HEK293 (cell line): ENCODE results near the gene ABT1.
A peak's percentile ranks its signal among the peaks of the same experiment; 100 is the strongest.

Experiments used
- HOXD13 ChIP-seq: sonication (generic); formaldehyde crosslinking; IDR thresholded peaks from 2 replicates; pipeline ENCODE4 v1.8.0; 2022; ENCODE audit warnings: missing genetic modification reagents, borderline replicate concordance
- OSR2 ChIP-seq: fragments of 450-650 bp; formaldehyde crosslinking; IDR thresholded peaks from 2 replicates; pipeline ENCODE4 v1.5.1; 2016; ENCODE audit warnings: missing biosample characterization, missing genetic modification characterization
- YY1 ChIP-seq: fragments of 450-650 bp; formaldehyde crosslinking; IDR thresholded peaks from 2 replicates; pipeline ENCODE4 v1.5.1; 2018; ENCODE audit warnings: missing biosample characterization, missing genetic modification characterization
- ZBTB10 ChIP-seq: fragments of 450-650 bp; formaldehyde crosslinking; IDR thresholded peaks from 2 replicates; pipeline ENCODE4 v1.5.1; 2016; ENCODE audit warnings: missing biosample characterization, missing genetic modification characterization
- ZBTB11 ChIP-seq: fragments of 450-650 bp; formaldehyde crosslinking; conservative IDR thresholded peaks from 2 replicates; pipeline ENCODE4 v1.5.1; 2016; ENCODE audit warnings: low read depth, missing biosample characterization, missing genetic modification characterization
- ZBTB44 ChIP-seq: fragments of 450-650 bp; IDR thresholded peaks from 2 replicates; pipeline ENCODE4 v1.5.1; 2018; ENCODE audit warnings: missing biosample characterization, mild to moderate bottlenecking, missing genetic modification characterization
- ZBTB6 ChIP-seq: fragments of 450-650 bp; formaldehyde crosslinking; IDR thresholded peaks from 2 replicates; pipeline ENCODE4 v1.5.1; 2017; ENCODE audit warnings: missing biosample characterization, missing genetic modification characterization
- ZBTB7A ChIP-seq: fragments of 450-650 bp; formaldehyde crosslinking; IDR thresholded peaks from 2 replicates; pipeline ENCODE4 v1.5.1; 2016; ENCODE audit warnings: low read depth, missing biosample characterization, missing genetic modification characterization
- ZEB2 ChIP-seq: fragments of 450-650 bp; formaldehyde crosslinking; IDR thresholded peaks from 2 replicates; pipeline ENCODE4 v1.5.1; 2016; ENCODE audit warnings: missing biosample characterization, missing genetic modification characterization
- ZFP3 ChIP-seq: fragments of 450-650 bp; formaldehyde crosslinking; IDR thresholded peaks from 2 replicates; pipeline ENCODE4 v1.5.1; 2016; ENCODE audit warnings: low read depth, missing biosample characterization, missing genetic modification characterization
- ZFP37 ChIP-seq: fragments of 450-650 bp; formaldehyde crosslinking; IDR thresholded peaks from 2 replicates; pipeline ENCODE4 v1.5.1; 2016; ENCODE audit warnings: missing biosample characterization, missing genetic modification characterization
- ZNF112 ChIP-seq: fragments of 450-650 bp; formaldehyde crosslinking; IDR thresholded peaks from 2 replicates; pipeline ENCODE4 v1.5.0; 2017; ENCODE audit warnings: missing biosample characterization, missing genetic modification characterization
- ZNF239 ChIP-seq: fragments of 450-650 bp; formaldehyde crosslinking; IDR thresholded peaks from 2 replicates; pipeline ENCODE4 v1.5.1; 2016; ENCODE audit warnings: missing biosample characterization, missing genetic modification characterization
- ZNF324 ChIP-seq: fragments of 450-650 bp; formaldehyde crosslinking; IDR thresholded peaks from 2 replicates; pipeline ENCODE4 v1.5.1; 2016; ENCODE audit warnings: missing biosample characterization, missing genetic modification characterization
- ZNF341 ChIP-seq: fragments of 450-650 bp; formaldehyde crosslinking; IDR thresholded peaks from 2 replicates; pipeline ENCODE4; 2016; ENCODE audit warnings: low read depth, missing biosample characterization, missing genetic modification characterization
- ZNF394 ChIP-seq: fragments of 450-650 bp; formaldehyde crosslinking; IDR thresholded peaks from 2 replicates; pipeline ENCODE4 v1.5.1; 2016; ENCODE audit warnings: missing biosample characterization, missing genetic modification characterization, mild to moderate bottlenecking, moderate library complexity, borderline replicate concordance
- ZNF48 ChIP-seq: fragments of 450-650 bp; formaldehyde crosslinking; IDR thresholded peaks from 2 replicates; pipeline ENCODE4 v1.5.1; 2016; ENCODE audit warnings: missing biosample characterization, missing genetic modification characterization
- ZNF501 ChIP-seq: fragments of 450-650 bp; formaldehyde crosslinking; IDR thresholded peaks from 2 replicates; pipeline ENCODE4 v1.5.1; 2016; ENCODE audit warnings: missing biosample characterization, missing genetic modification characterization
- ZNF580 ChIP-seq: fragments of 450-650 bp; formaldehyde crosslinking; IDR thresholded peaks from 2 replicates; pipeline ENCODE4 v1.5.1; 2016; ENCODE audit warnings: missing biosample characterization, missing genetic modification characterization
- ZNF596 ChIP-seq: fragments of 450-650 bp; IDR thresholded peaks from 2 replicates; pipeline ENCODE4 v1.5.0; 2018; ENCODE audit warnings: missing biosample characterization, mild to moderate bottlenecking, missing genetic modification characterization, moderate library complexity
- ZNF600 ChIP-seq: fragments of 450-650 bp; formaldehyde crosslinking; IDR thresholded peaks from 2 replicates; pipeline ENCODE4 v1.5.1; 2016; ENCODE audit warnings: missing biosample characterization, missing genetic modification characterization
- ZNF629 ChIP-seq: fragments of 450-650 bp; formaldehyde crosslinking; IDR thresholded peaks from 2 replicates; pipeline ENCODE4 v1.5.1; 2017; ENCODE audit warnings: missing biosample characterization, missing genetic modification characterization
- ZNF654 ChIP-seq: fragments of 450-650 bp; formaldehyde crosslinking; IDR thresholded peaks from 2 replicates; pipeline ENCODE4 v1.5.1; 2016; ENCODE audit warnings: low read depth, missing biosample characterization, missing genetic modification characterization
- ZNF692 ChIP-seq: fragments of 450-650 bp; formaldehyde crosslinking; IDR thresholded peaks from 2 replicates; pipeline ENCODE4 v1.5.1; 2016; ENCODE audit warnings: missing biosample characterization, missing genetic modification characterization
- ZSCAN5A ChIP-seq: fragments of 450-650 bp; formaldehyde crosslinking; IDR thresholded peaks from 2 replicates; pipeline ENCODE4 v1.5.1; 2016; ENCODE audit warnings: missing biosample characterization, missing genetic modification characterization

ABT1 gene

GRCh38 chr6:26556263-26557070 is 40.3 kb upstream of the ABT1 start (continued):
- TF ChIP-seq ZBTB10 (tag by site-specific recombination) (no peak), ZNF394 (peak; percentile 87), ZNF501 (peak; percentile 89), ZNF629 (tag by site-specific recombination) (peak; percentile 83), ZNF692 (no peak; the same call in 1 of the 2 replicates), ZNF341 (tag by site-specific recombination) (no peak), YY1 (tag by site-specific recombination) (0 out of 2 replicates have a peak, but pooled peaks have one; percentile 43), ZBTB11 (tag by site-specific recombination) (no peak), ZNF600 (tag by site-specific recombination) (peak; percentile 79), ZNF596 (tag by site-specific recombination) (peak; percentile 53; the same call in 1 of the 2 replicates), HOXD13 (CRISPR knock-in tag) (no peak), ZNF239 (tag by site-specific recombination) (no peak), ZNF324 (tag by site-specific recombination) (no peak), ZBTB44 (peak; percentile 76; the same call in 1 of the 2 replicates), ZBTB7A (no peak; the same call in 1 of the 2 replicates), ZNF654 (tag by site-specific recombination) (peak; percentile 16), ZBTB6 (tag by site-specific recombination) (peak; percentile 39), ZSCAN5A (tag by site-specific recombination) (0 out of 2 replicates have a peak, but pooled peaks have one; percentile 18), ZNF112 (tag by site-specific recombination) (no peak), ZFP37 (tag by site-specific recombination) (peak; percentile 95), ZFP3 (tag by site-specific recombination) (no peak), ZNF580 (tag by site-specific recombination) (peak; percentile 70; the same call in 1 of the 2 replicates), ZEB2 (tag by site-specific recombination) (peak; percentile 84), ZNF48 (tag by site-specific recombination) (no peak), OSR2 (no peak)
